WTC11 (cell line): ENCODE data around the gene MVD. TPM values are rescaled to one million over a fixed set of nuclear protein-coding genes. Genes with fewer than 3 reads are reported as not detected.
A peak's percentile ranks its signal among the peaks of the same experiment; 100 is the strongest.

Source experiments
- ATAC-seq: fragments of 200-7000 bp; cut with Tn5 transposase; 2 replicates; pipeline ENCODE4 v1.10.0; 2021; ENCODE audit warnings: mild to moderate bottlenecking, moderate library complexity
- CTCF ChIA-PET: fragments of 300-600 bp; sonication (Branson Sonifier 250); formaldehyde crosslinking; loops from one replicate; lab custom pipeline; 2021; ENCODE audit warnings: antibody characterized with exemption; lab: Charles Lee
- POLR2A ChIA-PET: fragments of 350-600 bp; sonication (Branson Sonifier 250); formaldehyde crosslinking; loops from one replicate; lab custom pipeline; 2021; ENCODE audit warnings: antibody characterized with exemption; lab: Charles Lee
- DNase-seq: peaks from one replicate; pipeline ENCODE4 v3.0.0; 2021; ENCODE audit warnings: low spot score
- H3K27ac Mint-ChIP-seq: 2 replicates; pipeline ENCODE4 v1.8.0; 2021; ENCODE audit warnings: mixed read lengths
- H3K27me3 Mint-ChIP-seq: 2 replicates; pipeline ENCODE4 v1.8.0; 2021; ENCODE audit warnings: low read depth, mild to moderate bottlenecking, moderate library complexity, mixed read lengths
- H3K36me3 Mint-ChIP-seq: 2 replicates; pipeline ENCODE4 v1.8.0; 2021; ENCODE audit warnings: mixed read lengths
- H3K4me1 Mint-ChIP-seq: 2 replicates; pipeline ENCODE4 v1.8.0; 2022; ENCODE audit warnings: mixed read lengths
- H3K4me3 Mint-ChIP-seq: 2 replicates; pipeline ENCODE4 v1.8.0; 2021; ENCODE audit warnings: mild to moderate bottlenecking, moderate library complexity, mixed read lengths
- H3K9me3 Mint-ChIP-seq: 2 replicates; pipeline ENCODE4 v1.8.0; 2021; ENCODE audit warnings: mixed read lengths
- CDX4 ChIP-seq: fragments of 250-450 bp; sonication (Bioruptor Pico); IDR thresholded peaks from 2 replicates; pipeline ENCODE4 v1.9.0; 2021; ENCODE audit warnings: moderate library complexity, mild to moderate bottlenecking, inconsistent platforms, borderline replicate concordance
- CREB1 ChIP-seq: sonication (generic); formaldehyde crosslinking; IDR thresholded peaks from 2 replicates; pipeline ENCODE4 v1.8.0; 2023; ENCODE audit warnings: mild to moderate bottlenecking, missing genetic modification reagents
- EMX1 ChIP-seq: fragments of 250-450 bp; sonication (Bioruptor Pico); IDR thresholded peaks from 2 replicates; pipeline ENCODE4 v1.8.0; 2021; ENCODE audit warnings: mild to moderate bottlenecking
- GRHL2 ChIP-seq: fragments of 250-450 bp; sonication (Bioruptor Pico); IDR thresholded peaks from 2 replicates; pipeline ENCODE4 v1.8.0; 2022; ENCODE audit warnings: mild to moderate bottlenecking, moderate library complexity; ENCODE audit not compliant: insufficient replicate concordance, severe bottlenecking
- GTF2I ChIP-seq: fragments of 250-450 bp; sonication (Bioruptor Pico); conservative IDR thresholded peaks from 2 replicates; pipeline ENCODE4 v1.4.0; 2021; ENCODE audit warnings: mild to moderate bottlenecking
- HMGXB4 ChIP-seq: sonication (generic); formaldehyde crosslinking; IDR thresholded peaks from 2 replicates; pipeline ENCODE4 v1.8.1; 2023; ENCODE audit warnings: mild to moderate bottlenecking, moderate library complexity, missing genetic modification reagents
- IRF1 ChIP-seq: sonication (generic); formaldehyde crosslinking; IDR thresholded peaks from 2 replicates; pipeline ENCODE4 v1.8.0; 2023; ENCODE audit warnings: missing genetic modification reagents
- JAZF1 ChIP-seq: fragments of 250-450 bp; sonication (Bioruptor Pico); IDR thresholded peaks from 2 replicates; pipeline ENCODE4 v1.9.0; 2021; ENCODE audit warnings: moderate library complexity, mild to moderate bottlenecking, inconsistent platforms
- MAX ChIP-seq: sonication (generic); formaldehyde crosslinking; IDR thresholded peaks from 2 replicates; pipeline ENCODE4 v1.8.0; 2022; ENCODE audit warnings: mild to moderate bottlenecking, missing genetic modification reagents
- MLX ChIP-seq: sonication (generic); formaldehyde crosslinking; IDR thresholded peaks from 2 replicates; pipeline ENCODE4 v1.8.1; 2023; ENCODE audit warnings: mild to moderate bottlenecking, missing genetic modification reagents, moderate library complexity
- NFE2L1 ChIP-seq: sonication (generic); formaldehyde crosslinking; IDR thresholded peaks from 2 replicates; pipeline ENCODE4 v1.8.1; 2023; ENCODE audit warnings: missing genetic modification reagents
- PREB ChIP-seq: sonication (generic); formaldehyde crosslinking; IDR thresholded peaks from 2 replicates; pipeline ENCODE4 v1.8.1; 2022; ENCODE audit warnings: mild to moderate bottlenecking, missing genetic modification reagents, moderate library complexity, borderline replicate concordance
- TP53 ChIP-seq: sonication (generic); formaldehyde crosslinking; IDR thresholded peaks from 2 replicates; pipeline ENCODE4 v1.8.1; 2023; ENCODE audit warnings: mild to moderate bottlenecking, missing genetic modification reagents
- USF1 ChIP-seq: sonication (generic); formaldehyde crosslinking; IDR thresholded peaks from 2 replicates; pipeline ENCODE4 v1.8.0; 2022; ENCODE audit warnings: mild to moderate bottlenecking, missing genetic modification reagents
- ZMAT4 ChIP-seq: fragments of 250-450 bp; sonication (Bioruptor Pico); IDR thresholded peaks from 2 replicates; pipeline ENCODE4 v1.9.0; 2021; ENCODE audit warnings: mild to moderate bottlenecking
- ZNF232 ChIP-seq: sonication (generic); formaldehyde crosslinking; IDR thresholded peaks from 2 replicates; pipeline ENCODE4 v1.8.0; 2022; ENCODE audit warnings: mild to moderate bottlenecking, missing genetic modification reagents
- ZNF263 ChIP-seq: sonication (generic); formaldehyde crosslinking; IDR thresholded peaks from 2 replicates; pipeline ENCODE4 v1.8.1; 2022; ENCODE audit warnings: low read depth, mild to moderate bottlenecking, moderate library complexity, missing genetic modification reagents
- ZNF281 ChIP-seq: sonication (generic); formaldehyde crosslinking; IDR thresholded peaks from 2 replicates; pipeline ENCODE4 v1.8.0; 2023; ENCODE audit warnings: mild to moderate bottlenecking, missing genetic modification reagents
- ZNF317 ChIP-seq: sonication (generic); formaldehyde crosslinking; IDR thresholded peaks from 2 replicates; pipeline ENCODE4 v1.8.1; 2023; ENCODE audit warnings: low read depth, mild to moderate bottlenecking, moderate library complexity, missing genetic modification reagents, borderline replicate concordance
- ZNF425 ChIP-seq: fragments of 250-450 bp; sonication (Bioruptor Pico); conservative IDR thresholded peaks from 2 replicates; pipeline ENCODE4 v1.9.0; 2021; ENCODE audit warnings: mild to moderate bottlenecking
- ZNF671 ChIP-seq: fragments of 250-450 bp; sonication (Bioruptor Pico); IDR thresholded peaks from 2 replicates; pipeline ENCODE4 v1.8.0; 2021; ENCODE audit warnings: mild to moderate bottlenecking
- total RNA-seq: library from RNA; stranded (reverse); gene quantifications from 3 replicates; pipeline ENCODE4 v1.2.3, GENCODE V29; 2021

Gene MVD
- total RNA-seq, 1 experiment from 2014 or later = 113 TPM

- no peak for TF ChIP-seq MLX (CRISPR knock-in tag)
- no peak for TF ChIP-seq EMX1 (CRISPR knock-in tag)
- TF ChIP-seq PREB (CRISPR knock-in tag) = no peak
- TF ChIP-seq CREB1 (CRISPR knock-in tag) = peak; percentile 94
- no peak for TF ChIP-seq ZNF671 (CRISPR knock-in tag)
- peak; percentile 66 for TF ChIP-seq USF1
- no peak for TF ChIP-seq JAZF1
- TF ChIP-seq ZNF281 (CRISPR knock-in tag) = no peak
- TF ChIP-seq MAX (CRISPR knock-in tag) = peak; percentile 90; the same call in 1 of the 2 replicates
- no peak for TF ChIP-seq ZNF263
- no peak for TF ChIP-seq ZNF317
- TF ChIP-seq IRF1 = 0 out of 2 replicates have a peak, but pooled peaks have one; percentile 45
- peak; percentile 83; the same call in 1 of the 2 replicates for TF ChIP-seq TP53 (CRISPR knock-in tag)
- TF ChIP-seq ZNF425 (CRISPR knock-in tag) = no peak
- TF ChIP-seq ZNF232 (CRISPR knock-in tag) = no peak
- TF ChIP-seq, all 79 proteins: peak for 21
These were observed 43.5 kb upstream of the MVD start, which contains the start of the genes CTU2 and RNF166 (continued) for GRCh38 chr16:88706229-88706964.

GRCh38 chr16:88705801-88706228 lies 42.9 kb upstream of the MVD start:
- no peaks in the 10 kb centered on the region for H3K27me3 Mint-ChIP-seq
- ATAC-seq (peak; percentile 12), DNase-seq (no peak)
- no peak overlapping the region for H3K27ac Mint-ChIP-seq
- H3K36me3 Mint-ChIP-seq = no peaks in the 10 kb centered on the region
- peak overlapping the region; percentile 84 for H3K4me3 Mint-ChIP-seq
- no peaks in the 10 kb centered on the region for H3K9me3 Mint-ChIP-seq
- TF ChIP-seq NFE2L1 (CRISPR knock-in tag) = no peak
- TF ChIP-seq JAZF1 = no peak
- TF ChIP-seq GTF2I (CRISPR knock-in tag) = no peak
- TF ChIP-seq GRHL2 (CRISPR knock-in tag) = no peak
- TF ChIP-seq HMGXB4 (CRISPR knock-in tag) = no peak
- TF ChIP-seq ZMAT4 (CRISPR knock-in tag) = no peak
- no peak for TF ChIP-seq CDX4 (CRISPR knock-in tag)
- TF ChIP-seq, all 79 proteins: peak for 0
- CTCF ChIA-PET = interaction anchor here (1.3 to 6.8 kb wide), 4 partner anchors 21 to 88 kb away, joined by 3 to 46 read pairs (median 7); no protein-coding TSS in a partner anchor
- H3K4me1 Mint-ChIP-seq = peaks cover 19% of the 10 kb centered on the region
- POLR2A ChIA-PET = interaction anchor here (1.0 kb wide), 1 partner anchor 43 kb away, joined by 3 read pairs; the partner anchor contains the start of gene MVD
